Anterior cingulate cortex (tissue), 58 donors: Measurements from ENCODE around the gene BCL6B.
"Not testable (repeated sequence)": the region's sequence is repeated elsewhere in the genome, so short reads cannot be mapped to it uniquely, and the experiment has no call there.

Experiments
- DNase-seq, 58 donors: peaks; one replicate each; lab custom pipeline; 2025; lab: John Stamatoyannopoulos, UW

BCL6B gene

GRCh38 chr17:7046127-7046724 is 23.4 kb downstream of the BCL6B start:
- peak in 30 of 58 donors; percentile 10 to 65 (median 27) for DNase-seq

GRCh38 chr17:7046725-7047397 is 24.0 kb downstream of the BCL6B start:
- DNase-seq: peak in 3 of 58 donors; percentile 10 to 24 (median 20)

- DNase-seq: no peak
These were observed 24.7 kb downstream of the BCL6B start for GRCh38 chr17:7047566-7047965.

GRCh38 chr17:7048968-7049367 is 26.1 kb downstream of the BCL6B start:
- no peak for DNase-seq

- not testable (repeated sequence) for DNase-seq
These were observed 27.7 kb downstream of the BCL6B start for GRCh38 chr17:7050583-7050982.

- DNase-seq: no peak
These were observed 33.5 kb downstream of the BCL6B start for GRCh38 chr17:7056386-7056785.

GRCh38 chr17:7058831-7059447 is 36.1 kb downstream of the BCL6B start:
- DNase-seq: no peak

GRCh38 chr17:7060165-7060891 is 37.5 kb downstream of the BCL6B start:
- peak in 1 of 58 donors; percentile 14 for DNase-seq

- peak in 19 of 58 donors; percentile 11 to 66 (median 29) for DNase-seq
These were observed 40.8 kb downstream of the BCL6B start for GRCh38 chr17:7063518-7064094.

GRCh38 chr17:7064261-7064660 is 41.4 kb downstream of the BCL6B start:
- DNase-seq: peak in 5 of 58 donors; percentile 19 to 59 (median 31)

- no peak for DNase-seq
These were observed 44.3 kb downstream of the BCL6B start for GRCh38 chr17:7067198-7067597.

GRCh38 chr17:7068268-7068667 is 45.4 kb downstream of the BCL6B start:
- no peak for DNase-seq

GRCh38 chr17:7070712-7071111 is 47.9 kb downstream of the BCL6B start:
- DNase-seq: no peak

- DNase-seq: no peak
These were observed 49.6 kb downstream of the BCL6B start for GRCh38 chr17:7072406-7072805.

GRCh38 chr17:7074931-7075330 is 52.1 kb downstream of the BCL6B start:
- no peak for DNase-seq

- DNase-seq: no peak
These were observed 55.2 kb downstream of the BCL6B start for GRCh38 chr17:7077911-7078546.

GRCh38 chr17:7078711-7079110 is 55.9 kb downstream of the BCL6B start:
- DNase-seq: no peak
